HPDE6-E6E7 (cell line): Measurements from ENCODE around the gene SLC25A21.
"Not testable (repeated sequence)": the region's sequence is repeated elsewhere in the genome, so short reads cannot be mapped to it uniquely, and the experiment has no call there.

Experiments
- DNase-seq: peaks from one replicate; pipeline ENCODE4 v3.0.0; 2011; ENCODE audit warnings: missing footprints; ENCODE audit errors: extremely low spot score

The SLC25A21 gene

DNA sequence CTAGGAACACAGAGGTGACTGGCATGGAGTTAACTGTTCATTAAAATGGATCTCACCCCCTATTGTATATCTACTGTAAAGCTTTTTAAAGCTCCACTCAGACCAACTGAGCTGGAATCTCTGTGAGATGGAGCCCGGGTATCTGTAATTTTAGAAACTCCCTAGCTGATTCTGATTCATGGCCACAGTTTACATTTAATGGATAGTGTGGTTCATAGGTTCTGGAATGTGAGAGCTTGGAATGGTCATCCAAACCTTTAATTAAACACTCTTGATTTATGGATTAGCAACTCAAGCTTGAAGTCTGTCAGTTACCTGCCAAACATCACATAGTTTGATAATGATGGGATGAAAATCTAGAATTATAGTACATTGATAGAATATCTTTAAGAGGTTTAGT lies 183.8 kb downstream of the SLC25A21 start:
- DNase-seq = no peak

DNA sequence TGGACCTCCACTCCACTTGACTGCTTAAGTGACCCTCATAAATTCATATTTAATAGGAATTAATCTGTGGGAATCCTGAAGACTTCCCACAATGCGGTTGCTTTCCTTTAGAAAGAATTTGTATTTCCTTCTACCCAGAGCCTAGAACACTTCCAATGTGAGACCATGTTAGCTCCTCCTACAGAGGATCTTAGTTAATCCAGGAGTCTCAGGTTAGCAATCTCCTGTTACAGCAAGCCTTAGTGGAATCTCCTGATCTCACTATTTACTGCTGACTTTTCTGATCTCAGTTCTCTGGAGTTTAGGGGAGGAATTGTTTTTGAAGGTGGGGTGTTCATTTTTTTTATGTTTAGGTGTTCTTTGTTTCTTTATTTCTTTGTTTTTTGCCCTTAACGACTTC lies 186.0 kb downstream of the SLC25A21 start:
- DNase-seq = no peak

DNA sequence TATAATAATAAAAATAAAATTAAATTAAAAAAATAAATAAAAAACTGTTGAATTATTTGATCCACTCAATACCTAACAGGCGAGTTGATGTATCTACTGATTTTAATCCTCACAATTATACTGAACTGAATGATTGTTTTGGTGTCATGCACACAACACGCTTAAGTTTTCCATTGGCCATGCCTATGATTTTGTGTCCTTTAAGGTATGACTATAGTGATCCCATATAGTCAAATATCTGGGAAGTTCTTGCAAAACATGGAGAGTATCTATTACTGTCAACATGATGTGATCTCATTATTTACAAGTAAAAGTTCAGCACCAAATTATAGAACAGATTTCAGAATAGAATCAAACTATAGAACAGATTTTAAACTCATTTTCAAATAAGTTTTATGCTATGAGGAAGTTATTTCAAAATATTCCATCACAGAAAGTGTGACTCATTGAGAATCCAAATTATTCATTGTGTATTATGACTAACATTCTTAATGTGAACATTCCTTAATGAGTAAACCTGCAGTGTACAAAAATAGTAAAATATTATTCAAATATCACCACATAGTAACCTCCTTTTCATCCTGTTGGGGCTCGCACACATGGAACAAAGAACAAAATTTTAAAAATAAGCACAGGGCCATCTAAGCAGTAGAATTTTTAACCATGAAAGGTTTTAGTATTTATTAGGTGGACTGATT lies 190.4 kb downstream of the SLC25A21 start:
- DNase-seq = peak; percentile 66

DNA sequence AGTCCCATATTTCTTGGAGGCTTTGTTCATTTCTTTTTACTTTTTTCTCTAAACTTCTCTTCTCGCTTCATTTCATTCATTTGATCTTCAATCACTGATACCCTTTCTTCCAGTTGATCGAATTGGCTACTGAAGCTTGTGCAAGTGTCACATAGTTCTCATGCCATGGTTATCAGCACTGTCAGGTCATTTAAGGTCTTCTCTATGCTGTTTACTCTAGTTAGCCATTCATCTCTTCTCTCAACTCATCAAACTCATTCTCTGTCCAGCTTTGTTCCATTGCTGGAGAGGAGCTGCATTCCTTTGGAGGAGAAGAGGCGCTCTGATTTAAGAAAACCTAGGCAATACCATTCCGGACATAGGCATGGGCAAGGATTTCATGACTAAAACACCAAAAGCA lies 192.0 kb downstream of the SLC25A21 start:
- not testable (repeated sequence) for DNase-seq

DNA sequence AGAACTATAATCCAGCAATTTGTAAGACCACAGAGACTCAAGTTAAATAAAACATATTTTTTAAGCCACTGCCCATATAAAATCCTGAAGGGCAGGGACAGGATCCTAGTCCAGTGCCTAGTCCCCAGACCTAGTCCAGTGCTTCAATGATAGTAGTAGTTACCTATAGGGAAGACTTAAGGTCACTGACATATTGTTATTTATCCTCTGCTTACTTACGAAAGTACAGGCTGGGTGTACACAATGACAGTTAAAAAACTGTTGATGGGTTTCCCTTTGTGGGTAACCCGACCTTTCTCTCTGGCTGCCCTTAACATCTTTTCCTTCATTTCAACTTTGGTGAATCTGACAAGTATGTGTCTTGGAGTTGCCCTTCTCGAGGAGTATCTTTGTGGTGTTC lies 192.5 kb downstream of the SLC25A21 start:
- DNase-seq = no peak

DNA sequence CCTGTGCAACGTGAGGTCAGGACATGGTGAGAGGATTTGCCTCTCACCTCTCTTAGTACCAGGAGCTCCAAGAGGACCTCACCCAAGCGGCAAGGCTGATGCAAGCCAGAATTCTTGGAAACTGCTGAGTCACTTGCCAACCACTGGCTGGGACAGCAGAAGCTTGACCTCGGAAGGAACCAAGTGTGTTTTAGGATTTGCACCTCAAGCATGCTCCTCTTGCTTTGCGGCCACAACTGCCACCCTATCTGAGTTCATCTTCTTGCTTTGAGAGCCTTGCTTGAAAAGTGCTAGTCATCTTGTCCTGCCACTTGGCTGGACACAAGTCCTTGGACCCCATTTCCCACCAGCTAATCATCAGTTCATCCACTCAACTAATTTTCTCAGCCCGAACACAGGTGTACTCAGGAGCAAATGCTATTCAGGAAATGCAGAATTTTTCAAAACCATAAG lies 195.8 kb downstream of the SLC25A21 start:
- DNase-seq = no peak

DNA sequence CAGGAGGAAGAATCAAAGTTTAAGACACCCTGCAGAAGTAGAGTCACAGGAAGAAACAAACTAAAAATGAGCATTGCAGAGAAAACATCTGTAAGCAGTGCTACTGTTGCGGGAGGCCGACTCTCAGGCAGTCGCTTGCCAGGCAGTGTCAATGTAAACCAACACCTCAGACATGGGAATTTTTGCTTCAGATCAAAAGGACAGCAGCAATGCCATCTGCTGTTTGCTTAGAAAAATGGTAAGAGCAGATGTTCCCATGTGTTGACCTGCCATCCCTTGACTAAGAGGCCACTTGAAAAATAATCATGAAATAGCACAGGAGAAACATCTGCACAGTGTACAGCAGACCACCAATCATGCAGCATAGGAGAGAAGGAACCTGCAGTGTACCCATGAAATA lies 196.6 kb downstream of the SLC25A21 start:
- no peak for DNase-seq

DNA sequence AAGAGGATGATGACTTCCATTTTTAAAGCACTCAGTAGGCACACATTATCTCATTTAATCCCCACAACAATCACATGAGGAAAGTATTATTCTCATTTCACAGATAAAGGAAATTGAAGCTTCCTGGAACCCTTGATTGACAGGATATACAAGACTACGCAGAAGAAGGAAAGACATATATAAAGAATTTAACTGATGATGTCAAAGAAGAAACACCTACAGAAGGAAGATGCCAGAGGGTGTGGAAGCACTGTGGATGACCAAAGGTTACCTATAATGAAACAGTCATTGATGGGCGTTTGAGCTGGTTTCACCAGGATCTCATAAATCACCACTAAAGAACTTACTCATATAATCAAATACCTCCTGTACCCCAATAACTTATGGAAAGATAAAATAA lies 197.4 kb downstream of the SLC25A21 start:
- DNase-seq = no peak

DNA sequence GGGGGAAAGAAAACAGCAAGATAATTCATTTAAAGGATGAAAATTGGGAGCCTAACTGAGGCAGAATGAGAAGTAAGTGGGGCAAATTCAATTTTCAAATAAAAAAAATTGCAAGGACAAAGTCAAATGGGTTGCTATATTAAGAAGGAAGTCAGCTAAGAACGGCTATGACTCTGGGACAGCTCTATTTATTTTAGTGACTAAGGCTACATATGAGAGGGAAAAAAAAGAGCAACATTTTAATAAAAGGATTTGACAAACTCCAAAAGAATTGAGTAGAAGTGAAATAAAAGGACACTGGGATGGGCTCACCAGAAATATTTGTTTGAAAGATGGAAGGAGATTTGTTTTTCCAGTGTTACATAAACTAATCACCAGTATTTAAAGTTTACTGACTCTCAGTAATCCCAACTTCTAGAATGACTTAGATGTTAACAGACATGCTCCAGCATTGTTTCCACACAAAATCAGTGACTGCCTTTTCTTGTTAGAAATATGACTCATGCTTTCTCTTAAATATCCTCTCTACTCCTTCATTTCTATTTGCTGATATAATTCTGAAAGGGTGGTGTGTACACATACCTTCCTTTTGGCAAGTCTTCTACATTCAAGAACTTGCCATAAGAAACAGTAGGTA lies 198.5 kb downstream of the SLC25A21 start:
- no peak for DNase-seq

DNA sequence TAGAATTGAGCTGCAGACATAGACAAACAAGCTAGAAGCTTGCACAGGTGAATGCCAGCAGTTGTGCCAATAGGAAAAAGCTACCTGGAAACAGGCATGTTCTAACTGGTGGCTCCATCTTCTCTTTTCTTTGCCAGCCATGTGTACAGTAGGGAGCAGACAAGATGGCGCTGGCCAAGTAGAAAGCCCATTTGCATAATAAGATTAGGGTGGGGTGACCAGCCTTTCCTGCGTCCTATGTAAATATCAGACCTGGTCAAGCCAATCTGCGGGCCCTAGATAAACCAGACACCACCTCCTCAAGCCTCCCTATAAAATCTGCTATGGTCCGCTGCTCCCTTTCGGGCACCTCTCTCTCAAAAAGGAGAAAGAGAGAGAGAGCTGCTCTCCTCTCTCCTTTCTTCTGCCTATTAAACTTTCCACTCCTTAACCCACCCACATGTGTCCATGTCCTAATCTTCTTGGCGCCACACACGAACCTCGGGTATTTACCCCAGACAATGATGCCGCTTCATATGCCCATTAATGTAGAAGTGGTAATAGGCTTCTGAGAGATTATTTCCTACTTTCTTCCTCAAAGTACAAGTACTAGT lies 201.0 kb downstream of the SLC25A21 start:
- DNase-seq = no peak

DNA sequence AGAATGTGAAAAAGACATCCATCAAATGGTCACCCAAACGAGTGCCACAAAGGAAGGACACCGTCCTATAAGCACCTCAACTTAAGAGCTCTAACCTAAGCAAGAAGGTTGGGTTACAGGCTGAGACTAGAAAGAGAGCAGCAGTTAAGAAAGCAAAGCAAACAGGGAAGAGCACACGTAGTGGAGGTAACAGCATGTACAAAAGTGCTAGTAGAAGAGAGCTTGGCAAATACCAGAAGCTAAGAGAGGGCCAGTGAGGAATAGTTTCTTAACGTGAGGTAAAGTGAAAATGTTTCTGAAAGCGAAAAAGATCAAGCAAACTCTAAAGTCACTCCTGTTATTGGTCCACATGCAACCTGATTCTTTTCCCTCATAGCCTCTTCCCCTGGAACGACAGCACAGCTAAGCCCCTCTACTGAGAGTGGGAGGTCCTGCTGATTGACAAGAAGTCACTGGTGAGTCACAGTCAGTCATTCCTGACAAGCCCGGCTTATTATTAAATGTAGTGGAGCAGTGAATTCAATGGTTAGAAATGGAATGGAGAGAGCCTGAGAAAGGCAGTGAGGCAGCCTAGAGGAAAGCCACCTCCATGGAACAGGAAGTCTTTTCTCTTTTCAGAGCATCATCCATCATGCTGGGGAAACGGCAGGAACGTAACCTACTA lies 204.4 kb downstream of the SLC25A21 start:
- DNase-seq = no peak

DNA sequence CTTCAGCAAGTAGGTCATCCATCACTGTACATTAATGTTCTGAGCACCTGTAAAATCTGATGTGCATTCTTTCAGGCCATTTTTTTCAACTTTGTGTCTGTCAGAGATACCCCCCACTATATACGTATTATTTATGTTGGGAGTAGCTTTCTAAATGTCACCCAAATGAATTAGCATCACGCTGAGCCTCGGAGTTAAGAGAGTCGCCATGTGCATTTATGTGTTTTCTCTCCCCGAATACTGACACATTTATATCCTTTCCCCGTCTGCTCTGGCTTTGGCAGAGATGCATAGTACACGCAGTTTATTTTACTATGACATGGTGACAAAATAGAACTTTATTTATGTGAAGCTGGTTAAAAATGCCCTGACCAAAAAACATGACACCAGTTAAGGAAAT lies 216.4 kb downstream of the SLC25A21 start:
- no peak for DNase-seq

DNA sequence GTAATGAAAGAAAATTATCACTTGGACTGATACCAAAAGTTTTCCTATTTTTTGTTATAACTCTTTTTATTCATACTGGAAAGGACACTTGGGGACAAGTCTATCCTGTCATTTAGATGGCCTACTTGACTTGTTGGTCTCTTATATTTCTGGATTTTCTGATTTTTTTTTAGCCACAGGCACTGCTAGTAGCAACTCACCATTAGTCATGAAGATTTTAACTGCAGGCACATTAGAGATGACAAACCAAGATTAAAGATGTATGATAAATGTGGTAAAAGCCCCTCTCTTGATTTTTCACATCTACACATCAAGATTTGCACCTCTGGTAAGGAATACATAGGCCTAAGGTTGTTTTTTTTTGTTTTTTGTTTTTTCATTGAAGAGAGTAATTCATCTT lies 217.0 kb downstream of the SLC25A21 start:
- DNase-seq = no peak

DNA sequence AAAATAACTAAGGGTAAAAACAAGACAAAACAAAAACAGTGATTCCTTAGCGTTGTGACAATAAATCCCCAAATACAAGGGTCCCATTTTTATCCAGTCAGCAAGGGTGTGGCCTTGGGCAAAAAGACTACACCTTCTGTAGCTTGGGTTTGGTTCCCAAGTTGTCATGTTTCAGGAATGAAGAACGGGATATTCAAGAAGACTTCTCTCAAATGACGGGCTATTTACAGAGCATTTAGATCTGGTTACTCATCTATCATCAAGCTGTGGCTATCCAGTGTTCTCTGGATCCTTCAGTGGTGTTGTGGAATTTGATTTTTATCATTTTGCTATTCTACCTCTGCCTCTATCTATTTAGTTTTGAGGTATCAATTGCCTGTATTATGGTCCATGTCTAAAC lies 219.7 kb downstream of the SLC25A21 start:
- peak; percentile 54 for DNase-seq

DNA sequence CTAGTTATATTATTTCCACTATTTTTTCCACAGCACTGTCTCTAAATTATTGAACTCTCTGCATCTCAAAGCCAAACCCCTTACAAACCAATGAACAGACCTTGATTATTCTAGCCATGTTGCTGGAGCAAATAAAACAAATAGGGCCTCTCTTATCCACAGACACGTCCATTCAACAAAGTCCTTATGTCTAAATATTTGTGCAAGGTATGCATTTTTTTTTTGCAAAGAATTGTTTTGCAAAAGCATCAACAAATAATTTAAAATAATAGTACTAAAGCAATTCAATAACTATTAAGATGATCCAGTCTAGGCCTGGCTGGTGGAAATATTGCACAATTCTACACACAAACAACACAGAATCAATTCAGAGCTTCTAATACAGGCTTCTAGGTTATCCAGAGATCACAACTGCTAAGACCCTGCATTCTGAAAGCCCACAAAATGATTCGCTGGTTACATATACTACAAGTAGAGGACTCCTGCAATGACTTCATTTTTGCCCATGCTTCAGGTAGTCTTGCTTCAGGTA lies 221.0 kb downstream of the SLC25A21 start:
- DNase-seq = no peak

DNA sequence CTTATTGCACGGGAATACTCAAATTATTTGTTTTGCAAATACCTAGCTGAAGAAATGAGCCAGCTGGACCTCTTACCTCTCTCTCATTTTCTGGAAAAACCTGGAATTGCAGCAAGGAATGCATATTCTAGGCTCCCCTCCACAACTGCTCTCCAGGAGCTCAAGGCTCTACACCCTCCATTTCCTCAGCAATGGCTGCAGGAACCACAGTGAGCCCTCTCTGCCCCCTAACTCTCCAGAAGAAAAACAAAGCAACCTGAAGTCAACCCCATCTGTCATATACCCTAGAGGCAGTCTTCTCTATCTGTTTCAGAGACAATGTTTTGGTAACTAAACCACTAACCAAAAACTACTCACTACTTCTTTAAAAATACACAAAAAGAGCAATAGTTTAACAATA lies 221.6 kb downstream of the SLC25A21 start:
- no peak for DNase-seq

DNA sequence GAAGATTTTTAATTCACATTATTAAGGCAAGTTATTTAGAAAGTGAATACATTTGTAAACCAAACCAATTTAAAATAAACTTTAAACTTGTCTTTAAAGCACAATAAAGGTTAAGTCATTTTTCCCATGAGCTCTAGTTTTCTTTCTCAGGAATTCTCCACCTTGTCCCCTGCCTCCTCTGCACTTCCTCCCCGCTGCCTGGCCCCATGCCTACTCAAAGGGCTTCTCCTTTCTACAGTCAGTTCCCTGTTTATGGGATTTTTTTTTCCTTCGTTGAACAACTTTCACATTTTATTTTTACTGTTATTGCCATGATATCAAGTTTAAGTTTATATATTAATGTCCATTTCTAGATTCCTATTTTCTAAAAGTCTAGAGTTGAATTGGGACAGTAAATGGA lies 223.0 kb downstream of the SLC25A21 start:
- no peak for DNase-seq

DNA sequence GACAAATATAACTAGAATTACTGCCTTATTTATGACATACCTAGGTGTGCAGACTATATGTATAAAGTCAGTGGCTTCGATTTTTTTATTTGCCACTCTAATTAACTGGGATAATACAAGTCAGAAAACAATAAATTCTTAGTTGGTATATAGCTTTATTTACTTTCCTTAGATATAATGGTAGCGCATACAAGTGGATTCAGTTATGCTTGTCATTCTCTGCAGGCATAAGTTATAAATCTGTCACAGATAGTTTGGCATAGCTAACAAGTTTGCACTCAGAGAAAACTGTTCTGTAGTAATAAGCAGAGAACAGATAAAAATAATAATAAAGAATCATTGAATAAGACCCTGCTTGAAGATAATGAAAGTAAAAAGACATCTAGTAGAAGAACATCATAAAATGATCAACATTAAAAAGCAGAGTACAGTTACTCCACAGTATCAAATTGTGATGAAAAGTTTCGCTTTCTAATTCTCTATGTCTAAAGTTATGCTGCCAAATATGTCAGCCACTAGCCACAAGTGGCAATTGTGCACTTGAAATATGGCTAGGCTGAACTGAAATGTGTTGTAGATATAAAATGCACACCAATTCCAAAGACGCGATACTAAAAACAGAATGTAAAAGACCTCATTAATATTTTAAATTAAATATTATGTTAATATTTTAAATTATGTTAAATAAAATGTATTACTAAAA lies 224.1 kb downstream of the SLC25A21 start:
- no peak for DNase-seq

DNA sequence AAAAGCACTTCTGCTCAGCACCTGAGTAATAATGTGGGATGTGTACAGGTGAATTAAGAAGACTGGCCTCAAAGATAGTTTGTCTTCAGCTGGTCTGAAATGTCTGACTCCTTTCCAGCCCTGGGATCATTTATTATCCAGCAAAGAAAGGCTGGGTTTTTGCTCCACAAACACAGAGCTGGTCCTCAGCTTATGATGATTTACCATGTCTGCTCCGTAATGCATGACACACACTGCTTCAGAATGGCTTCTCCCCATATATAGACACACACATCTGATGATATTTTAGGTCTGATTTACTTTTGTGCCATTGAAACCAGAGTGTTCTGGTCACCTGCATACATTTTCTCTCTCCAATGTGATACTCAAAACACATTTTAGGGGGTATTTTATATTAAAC lies 225.0 kb downstream of the SLC25A21 start:
- DNase-seq = no peak

DNA sequence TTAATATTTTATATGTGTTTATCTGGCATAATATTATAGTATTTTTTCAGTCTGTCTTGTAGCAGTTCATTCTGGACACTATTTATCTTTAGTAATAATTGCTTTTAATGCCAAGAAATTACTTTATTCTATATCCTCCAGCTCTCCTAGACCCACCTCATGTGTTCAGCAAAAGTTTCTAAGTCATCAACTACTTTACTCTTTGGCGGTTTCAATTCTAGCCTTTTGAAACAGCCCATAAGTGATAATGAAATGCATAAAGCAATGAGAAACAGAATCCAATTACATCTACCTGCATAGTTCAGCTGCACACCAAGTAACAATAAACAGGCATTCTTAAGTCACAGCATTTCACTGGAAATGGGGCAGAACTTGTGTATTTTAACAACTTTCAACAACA lies 225.5 kb downstream of the SLC25A21 start:
- DNase-seq = no peak

DNA sequence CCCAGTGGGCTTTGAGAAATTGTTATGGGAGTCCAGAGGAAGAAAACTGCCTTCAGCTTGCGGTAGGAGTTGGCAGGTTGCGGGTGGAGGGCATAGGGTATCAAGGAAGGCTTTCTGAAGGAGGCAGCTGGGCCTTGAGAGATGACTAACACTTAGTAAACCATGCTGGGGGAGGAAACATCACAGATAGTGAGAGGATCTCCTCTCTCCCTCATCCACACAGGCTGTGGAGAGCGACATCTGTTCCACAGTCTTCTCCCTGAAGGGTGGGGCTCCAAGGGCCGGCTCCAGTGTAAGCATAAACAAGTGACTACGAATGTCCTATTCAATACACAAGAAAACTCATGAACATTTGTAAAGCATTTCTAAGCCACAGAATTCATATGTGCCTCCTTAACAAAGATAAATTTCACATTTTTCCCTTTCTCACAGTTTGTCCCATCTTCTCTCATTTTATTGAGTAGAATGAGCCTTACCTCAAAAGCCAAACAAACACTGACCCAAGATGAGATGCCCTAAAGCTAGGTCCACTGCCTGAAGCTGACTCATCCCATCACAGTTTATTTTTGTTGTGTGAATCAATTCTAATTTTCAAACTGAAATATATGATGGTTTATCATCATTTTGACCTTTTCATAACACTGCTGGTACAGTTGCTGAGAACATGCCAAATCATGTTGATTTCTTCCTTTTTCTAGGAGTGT lies 227.9 kb downstream of the SLC25A21 start:
- peak; percentile 14 for DNase-seq
